ENCODE data around the gene FHAD1.

FHAD1 gene

DNA sequence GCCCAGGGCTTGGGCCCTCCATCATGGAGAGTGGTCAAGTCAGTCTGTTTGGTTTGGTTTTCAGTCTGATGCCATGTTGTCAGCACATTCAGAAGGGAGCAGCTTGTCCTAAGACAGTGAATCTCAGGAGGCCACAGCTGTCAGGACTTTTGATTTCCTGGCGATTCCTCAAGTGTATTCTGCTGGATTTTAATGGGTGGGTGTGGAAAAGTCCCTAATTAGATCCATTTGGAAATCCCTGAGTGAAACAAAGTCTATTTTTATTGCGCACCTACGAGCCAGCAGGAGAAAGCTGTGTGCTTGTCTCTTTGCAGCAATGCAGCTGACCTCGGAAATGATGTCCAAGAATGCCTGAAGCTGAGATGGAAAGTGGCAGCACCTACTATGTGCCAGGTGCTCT lies 21.6 kb upstream of the FHAD1 start:
- Mint-ChIP-seq H3K9me3 (peaks cover 4% of the 10 kb centered on the region), H3K27ac (peak overlapping the region; percentile 45), H3K27me3 (ENCODE audit: low read depth, poor library complexity) (peaks cover 16% of the 10 kb centered on the region), H3K4me1 (peaks cover 67% of the 10 kb centered on the region), H3K4me3 (no peak overlapping the region), H3K36me3 (ENCODE audit: low read depth) (peaks cover 9% of the 10 kb centered on the region)
- no peak for DNase-seq
- TF ChIP-seq, protein P1, sequence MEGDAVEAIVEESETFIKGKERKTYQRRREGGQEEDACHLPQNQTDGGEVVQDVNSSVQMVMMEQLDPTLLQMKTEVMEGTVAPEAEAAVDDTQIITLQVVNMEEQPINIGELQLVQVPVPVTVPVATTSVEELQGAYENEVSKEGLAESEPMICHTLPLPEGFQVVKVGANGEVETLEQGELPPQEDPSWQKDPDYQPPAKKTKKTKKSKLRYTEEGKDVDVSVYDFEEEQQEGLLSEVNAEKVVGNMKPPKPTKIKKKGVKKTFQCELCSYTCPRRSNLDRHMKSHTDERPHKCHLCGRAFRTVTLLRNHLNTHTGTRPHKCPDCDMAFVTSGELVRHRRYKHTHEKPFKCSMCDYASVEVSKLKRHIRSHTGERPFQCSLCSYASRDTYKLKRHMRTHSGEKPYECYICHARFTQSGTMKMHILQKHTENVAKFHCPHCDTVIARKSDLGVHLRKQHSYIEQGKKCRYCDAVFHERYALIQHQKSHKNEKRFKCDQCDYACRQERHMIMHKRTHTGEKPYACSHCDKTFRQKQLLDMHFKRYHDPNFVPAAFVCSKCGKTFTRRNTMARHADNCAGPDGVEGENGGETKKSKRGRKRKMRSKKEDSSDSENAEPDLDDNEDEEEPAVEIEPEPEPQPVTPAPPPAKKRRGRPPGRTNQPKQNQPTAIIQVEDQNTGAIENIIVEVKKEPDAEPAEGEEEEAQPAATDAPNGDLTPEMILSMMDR (IDR thresholded peaks at IDR 0.05), result no peak

DNA sequence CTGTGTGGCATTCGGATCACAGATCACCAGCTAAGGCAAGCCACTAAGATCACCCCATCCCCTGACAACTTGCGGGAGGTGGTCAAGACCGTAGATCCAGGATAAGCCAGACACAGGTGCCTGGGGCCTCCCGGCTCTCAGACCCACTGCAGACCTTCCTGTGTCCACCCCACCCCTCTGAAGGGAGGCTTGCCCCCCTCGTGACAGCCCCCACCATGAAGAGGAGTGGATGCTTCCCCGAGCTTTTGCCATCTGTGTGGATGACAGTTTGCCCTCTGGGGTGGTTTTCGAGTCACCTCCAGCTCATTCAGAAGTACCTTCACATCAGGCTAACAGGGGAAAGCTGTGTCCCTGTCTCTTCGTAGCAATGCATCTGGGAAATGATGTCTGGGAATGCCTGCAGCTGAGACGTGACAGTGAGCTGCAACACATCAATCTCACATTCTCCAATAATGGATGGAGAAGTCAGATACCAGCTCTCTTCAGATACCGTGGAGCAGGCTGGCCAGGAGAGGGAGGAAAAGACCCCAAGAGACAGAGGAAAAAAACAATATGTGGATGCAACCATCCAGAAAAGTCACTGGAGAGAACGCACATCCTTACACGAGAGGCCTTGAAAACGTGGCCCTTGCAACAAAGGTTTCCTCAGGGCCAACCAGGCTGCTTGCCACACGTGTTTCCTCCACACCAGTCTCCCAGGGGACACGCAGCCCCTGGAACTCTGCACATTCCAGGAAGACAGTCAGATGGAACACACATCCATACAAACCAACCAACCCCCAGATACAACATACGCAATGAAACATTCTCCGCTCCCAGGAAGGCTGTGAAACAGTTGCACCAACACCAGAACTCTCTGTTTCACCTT lies 20.4 kb upstream of the FHAD1 start:
- peaks cover 1% of the 10 kb centered on the region for H3K9me3 Mint-ChIP-seq
- TF ChIP-seq, protein P1 (IDR thresholded peaks at IDR 0.05), result no peak
- no peak overlapping the region for H3K4me3 Mint-ChIP-seq
- H3K36me3 Mint-ChIP-seq (ENCODE audit: low read depth), result peaks cover 3% of the 10 kb centered on the region
- H3K27ac Mint-ChIP-seq, result peak overlapping the region; percentile 82
- peaks cover 10% of the 10 kb centered on the region for H3K27me3 Mint-ChIP-seq (ENCODE audit: low read depth, poor library complexity)
- peak; percentile 37 for DNase-seq
- H3K4me1 Mint-ChIP-seq, result peaks cover 58% of the 10 kb centered on the region

DNA sequence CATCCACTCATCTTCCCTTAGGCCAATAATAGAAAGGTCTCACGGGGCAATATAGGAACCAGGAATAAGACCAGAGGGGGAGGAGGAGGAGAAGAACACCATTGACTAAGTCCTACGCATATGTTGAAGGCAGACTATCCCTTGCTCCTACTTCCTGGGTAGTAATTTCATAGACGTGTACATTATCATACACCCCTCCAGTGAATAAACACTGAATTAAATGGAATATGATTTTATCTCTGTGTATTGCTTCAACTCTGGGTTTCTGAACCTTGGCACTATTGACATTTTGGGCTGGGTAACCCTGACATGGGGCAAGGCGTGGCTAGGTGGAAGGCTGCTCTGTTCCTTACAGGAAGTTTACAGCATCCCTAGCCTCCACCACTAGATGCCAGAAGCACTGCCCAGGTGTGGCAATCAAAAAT lies 17.3 kb upstream of the FHAD1 start:
- H3K27ac Mint-ChIP-seq, result no peak overlapping the region
- H3K9me3 Mint-ChIP-seq, result no peaks in the 10 kb centered on the region
- TF ChIP-seq, protein P1 (IDR thresholded peaks at IDR 0.05), result no peak
- H3K36me3 Mint-ChIP-seq (ENCODE audit: low read depth), result no peaks in the 10 kb centered on the region
- H3K27me3 Mint-ChIP-seq (ENCODE audit: low read depth, poor library complexity), result peaks cover 9% of the 10 kb centered on the region
- no peak overlapping the region for H3K4me3 Mint-ChIP-seq
- no peak for DNase-seq
- peaks cover 34% of the 10 kb centered on the region for H3K4me1 Mint-ChIP-seq

DNA sequence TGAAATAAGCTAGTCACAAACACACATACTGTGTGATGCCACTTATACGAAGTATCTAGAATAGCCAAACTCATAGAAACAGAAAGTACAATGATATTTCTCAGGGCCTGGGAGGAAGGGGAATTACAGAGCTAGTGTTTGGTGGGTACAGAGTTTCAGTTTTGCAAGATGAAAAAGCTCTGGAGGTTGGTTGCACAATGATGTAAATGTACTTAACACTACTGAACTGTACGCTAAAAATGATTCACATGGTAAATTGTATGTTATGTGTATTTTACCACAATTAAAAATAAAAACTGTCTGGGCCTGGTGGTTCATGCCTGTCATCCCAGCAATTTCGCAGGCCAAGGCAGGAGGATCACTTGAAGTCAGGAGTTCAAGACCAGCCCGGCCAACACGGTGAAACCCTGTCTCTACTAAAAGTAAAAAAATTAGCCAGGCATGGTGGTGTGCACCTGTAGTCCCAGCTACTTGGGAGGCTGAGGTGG lies 15.3 kb upstream of the FHAD1 start:
- DNase-seq, result no peak
- Mint-ChIP-seq H3K4me1 (peaks cover 26% of the 10 kb centered on the region), H3K27me3 (ENCODE audit: low read depth, poor library complexity) (peaks cover 8% of the 10 kb centered on the region), H3K4me3 (no peak overlapping the region), H3K36me3 (ENCODE audit: low read depth) (no peaks in the 10 kb centered on the region), H3K9me3 (no peaks in the 10 kb centered on the region), H3K27ac (no peak overlapping the region)
- TF ChIP-seq, protein P1 (IDR thresholded peaks at IDR 0.05), result no peak

DNA sequence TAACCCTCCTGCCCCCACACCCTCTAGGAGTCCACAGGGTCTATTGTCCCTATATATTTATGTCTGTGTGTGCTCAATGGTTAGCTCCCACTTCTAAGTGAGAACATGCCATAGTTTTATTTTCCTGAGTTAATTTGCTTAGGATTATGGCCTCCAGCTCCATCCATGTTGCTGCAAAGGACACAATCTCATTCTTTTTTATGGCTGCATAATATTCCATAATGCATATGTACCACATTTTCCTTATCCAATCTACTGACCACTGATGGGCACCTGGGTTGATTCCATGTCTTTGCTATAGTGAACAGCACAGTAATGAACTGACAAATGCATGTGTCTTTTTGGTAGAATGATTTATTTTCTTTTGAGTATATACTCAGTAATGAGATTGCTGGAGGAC lies 13.3 kb upstream of the FHAD1 start:
- Mint-ChIP-seq H3K36me3 (ENCODE audit: low read depth) (no peaks in the 10 kb centered on the region), H3K9me3 (no peaks in the 10 kb centered on the region), H3K27ac (no peak overlapping the region), H3K4me1 (peaks cover 21% of the 10 kb centered on the region), H3K27me3 (ENCODE audit: low read depth, poor library complexity) (peaks cover 2% of the 10 kb centered on the region), H3K4me3 (no peak overlapping the region)
- TF ChIP-seq, protein P1 (IDR thresholded peaks at IDR 0.05), result no peak
- no peak for DNase-seq

DNA sequence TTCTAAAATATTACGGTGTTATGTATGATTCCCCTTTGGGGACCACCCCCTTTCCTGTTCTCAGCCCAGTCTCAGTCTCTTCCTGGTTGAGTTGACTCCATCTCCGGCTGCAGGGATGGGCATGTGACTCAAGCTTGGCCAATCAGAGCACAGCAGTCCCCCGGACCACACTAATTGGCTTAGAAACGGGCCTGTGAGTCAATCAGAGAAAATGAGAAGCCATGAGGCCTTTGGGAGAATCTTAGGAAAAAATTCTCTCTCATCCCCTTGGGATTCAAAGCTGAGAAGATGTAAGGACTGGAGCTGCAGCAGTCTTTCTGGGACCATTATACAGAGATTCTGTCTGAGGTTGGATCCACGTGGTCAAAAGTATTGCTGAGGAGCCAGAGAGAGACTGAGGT lies 10.7 kb upstream of the FHAD1 start:
- H3K4me3 Mint-ChIP-seq, result no peak overlapping the region

More for the DNA sequence above, 10.7 kb upstream of the FHAD1 start:
- peaks cover 27% of the 10 kb centered on the region for H3K4me1 Mint-ChIP-seq
- no peak overlapping the region for H3K27ac Mint-ChIP-seq
- DNase-seq, result no peak
- no peaks in the 10 kb centered on the region for H3K27me3 Mint-ChIP-seq (ENCODE audit: low read depth, poor library complexity)
- no peaks in the 10 kb centered on the region for H3K36me3 Mint-ChIP-seq (ENCODE audit: low read depth)
- TF ChIP-seq, protein P1 (IDR thresholded peaks at IDR 0.05), result no peak
- no peaks in the 10 kb centered on the region for H3K9me3 Mint-ChIP-seq
